ENCODE measurements around the gene OR1S2.

OR1S2 gene

DNA sequence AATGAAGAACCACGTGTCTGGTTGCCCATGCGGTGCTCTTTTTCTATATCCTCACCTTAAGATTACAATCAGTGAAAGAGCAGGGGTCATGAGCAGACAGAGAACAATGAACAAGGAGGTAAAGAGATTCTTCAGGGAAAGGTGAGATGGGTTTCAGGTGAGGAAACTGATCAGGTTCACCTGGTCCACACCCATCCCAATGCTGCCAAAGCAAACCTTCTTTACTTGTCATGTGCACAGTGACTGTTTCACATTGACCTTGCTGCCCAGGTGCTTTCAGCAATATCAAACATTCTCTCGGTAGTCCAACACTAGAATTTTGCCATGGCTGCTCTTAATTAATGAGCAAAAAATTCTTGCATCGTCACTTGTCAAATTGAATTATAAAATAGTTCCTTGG is 39.6 kb downstream of the OR1S2 start:
- DNase-seq (ENCODE audit: extremely low read depth, insufficient read length) = no peak
- Histone ChIP-seq H3K36me3 (ENCODE audit: control insufficient read depth, insufficient read depth, low read length) (no peaks in the 10 kb centered on the region), H3K4me3 (replicated peaks; ENCODE audit: low read depth, low read length) (no peak overlapping the region), H3K27me3 (replicated peaks; ENCODE audit: control insufficient read depth, insufficient read depth, low read length) (no peaks in the 10 kb centered on the region)
- TF ChIP-seq CTCF (IDR thresholded peaks at IDR 0.05; ENCODE audit: insufficient read depth, low read length, poor library complexity, severe bottlenecking) = no peak

All from GM06990 (cell line).